ENCODE results near the gene GLP1R. TPM values are rescaled to one million over a fixed set of nuclear protein-coding genes. Genes with fewer than 3 reads are reported as not detected.

GLP1R gene
- total and polyA plus RNA-seq, 2 of the 4 experiments (the other 2 are of a cell fraction), result not detected

DNA sequence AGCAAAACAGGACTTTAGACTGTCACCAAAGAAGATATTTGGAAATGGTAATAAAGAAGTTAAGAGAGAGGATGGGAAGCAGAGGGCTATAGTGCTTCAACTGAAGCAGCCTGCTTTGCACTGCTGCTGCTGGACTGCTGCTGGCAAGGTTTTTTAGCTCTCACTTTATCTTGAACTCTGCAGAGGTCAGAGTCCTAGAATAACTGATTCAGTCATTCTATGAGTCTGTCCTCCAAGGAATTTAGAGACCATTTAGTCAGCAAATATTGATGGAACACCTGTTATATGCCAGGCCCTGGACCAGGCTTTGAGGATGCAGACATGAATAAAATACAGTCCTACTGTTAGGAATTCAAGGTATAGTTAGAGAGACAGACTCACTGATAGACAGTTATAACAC, 75.5 kb downstream of the GLP1R start:
- no peaks in the 10 kb centered on the region for H3K79me1 ChIP-seq (ENCODE audit: low read depth in 1 of 2, low read length in 2 of 2)
- no peak overlapping the region for H3K56ac ChIP-seq (ENCODE audit: extremely low read depth, insufficient read depth, low read length)
- H3K9me3 ChIP-seq (ENCODE audit: control insufficient read depth, insufficient read depth, low read length), result no peaks in the 10 kb centered on the region
- H3K4me3 ChIP-seq (ENCODE audit: insufficient read depth, low read depth, low read length), result no peak overlapping the region
- dilution Hi-C loops (cut with HindIII; ENCODE audit: low sequenced_read_pairs, unreplicated experiment), result no loop called here
- H2BK15ac ChIP-seq (ENCODE audit: low read depth, low read length), result no peak overlapping the region
- H3K23ac ChIP-seq (ENCODE audit: low read depth, low read length), result no peak overlapping the region
- H4K20me1 ChIP-seq (ENCODE audit: insufficient read depth, low read length), result no peaks in the 10 kb centered on the region
- no peaks in the 10 kb centered on the region for H3K36me3 ChIP-seq (ENCODE audit: control insufficient read depth, insufficient read depth, low read length)
- H2BK20ac ChIP-seq (ENCODE audit: low read depth, low read length), result no peak overlapping the region
- H3K27me3 ChIP-seq (ENCODE audit: control insufficient read depth, insufficient read depth, low read length), result no peaks in the 10 kb centered on the region
- no peak for TF ChIP-seq RFX5 (IDR thresholded peaks at IDR 0.05; ENCODE audit: low read depth, low read length)
- no peak for TF ChIP-seq RCOR1 (IDR thresholded peaks at IDR 0.05; ENCODE audit: insufficient replicate concordance, low read length)
- TF ChIP-seq SMC3 (IDR thresholded peaks at IDR 0.05; ENCODE audit: low read depth, low read length), result no peak
- no peaks in the 10 kb centered on the region for H3K9me1 ChIP-seq (ENCODE audit: insufficient read depth, low read length)
- no peak overlapping the region for H3K4me2 ChIP-seq (ENCODE audit: low read depth, low read length)
- H2BK120ac ChIP-seq (ENCODE audit: low read depth, low read length), result no peak overlapping the region
- no peak overlapping the region for H3K18ac ChIP-seq (ENCODE audit: low read depth, low read length)
- ChIA-PET POLR2A (ENCODE audit: unreplicated experiment) (no interaction called here), CTCF (no interaction called here)
- H3K4me1 ChIP-seq (ENCODE audit: control insufficient read depth, insufficient read depth, low read length), result no peaks in the 10 kb centered on the region
- H2AK9ac ChIP-seq (replicated peaks; ENCODE audit: low read depth, low read length, poor library complexity), result no peak overlapping the region
- intact Hi-C loops (cut with micrococcal nuclease), result no loop called here
- no peak overlapping the region for H2AFZ ChIP-seq (replicated peaks; ENCODE audit: low read length, poor library complexity)
- in situ Hi-C loops (cut with MboI; ENCODE audit: low sequenced_read_pairs), result no loop called here
- H4K91ac ChIP-seq (ENCODE audit: insufficient read depth, low read depth, low read length), result no peak overlapping the region
- ATAC-seq (ENCODE audit: low read depth) (no peak), DNase-seq (no peak)
- H3K27ac ChIP-seq (ENCODE audit: insufficient read depth, low read length), result no peak overlapping the region
- no peak overlapping the region for H3K4ac ChIP-seq (ENCODE audit: low read depth, low read length)
- no peak overlapping the region for H2AK5ac ChIP-seq (ENCODE audit: low read depth, low read length)
- H4K5ac ChIP-seq (ENCODE audit: low read depth, low read length), result no peak overlapping the region
- no peak overlapping the region for H2BK5ac ChIP-seq (ENCODE audit: low read depth, low read length, poor library complexity, severe bottlenecking)
- H3K14ac ChIP-seq (replicated peaks; ENCODE audit: low read depth, low read length), result no peak overlapping the region
- no peak overlapping the region for H4K8ac ChIP-seq (ENCODE audit: low read depth in 2 of 2, low read length in 2 of 2)
- BruUV-seq (replicated peaks), result no TSS peak
- H3K9ac ChIP-seq (ENCODE audit: low read depth, low read length), result no peak overlapping the region
